ENCODE measurements around the gene KCNJ13. TPM values are rescaled to one million over a fixed set of nuclear protein-coding genes. Genes with fewer than 3 reads are reported as not detected.

Gene KCNJ13
- total RNA-seq, 4 donors from 2014 or later, result not detected

GRCh38 chr2:232723027-232723426 lies 53.3 kb downstream of the KCNJ13 start:
- no peak for TF ChIP-seq CTCF (IDR thresholded peaks at IDR 0.05; ENCODE audit: low read depth)

DNA sequence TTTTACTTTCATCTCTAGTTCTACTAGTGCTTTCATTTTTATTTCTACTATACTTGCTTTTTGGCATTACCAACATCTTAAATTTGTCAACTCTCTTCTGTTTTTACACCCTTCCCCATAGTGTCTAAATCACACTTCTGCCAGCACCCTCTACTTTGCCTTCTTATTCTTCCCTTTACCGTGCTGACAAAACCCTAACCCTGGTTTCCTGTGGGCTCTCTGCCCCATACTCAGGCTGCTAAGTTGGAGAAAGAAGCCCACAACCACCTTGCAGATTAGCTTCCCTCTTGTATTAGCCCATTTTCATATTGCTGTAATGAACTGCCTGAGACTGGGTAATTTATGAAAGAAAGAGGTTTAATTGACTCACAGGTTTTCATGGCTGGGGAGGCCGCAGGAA lies 54.5 kb downstream of the KCNJ13 start:
- no peak for TF ChIP-seq CTCF (IDR thresholded peaks at IDR 0.05; ENCODE audit: low read depth)

DNA sequence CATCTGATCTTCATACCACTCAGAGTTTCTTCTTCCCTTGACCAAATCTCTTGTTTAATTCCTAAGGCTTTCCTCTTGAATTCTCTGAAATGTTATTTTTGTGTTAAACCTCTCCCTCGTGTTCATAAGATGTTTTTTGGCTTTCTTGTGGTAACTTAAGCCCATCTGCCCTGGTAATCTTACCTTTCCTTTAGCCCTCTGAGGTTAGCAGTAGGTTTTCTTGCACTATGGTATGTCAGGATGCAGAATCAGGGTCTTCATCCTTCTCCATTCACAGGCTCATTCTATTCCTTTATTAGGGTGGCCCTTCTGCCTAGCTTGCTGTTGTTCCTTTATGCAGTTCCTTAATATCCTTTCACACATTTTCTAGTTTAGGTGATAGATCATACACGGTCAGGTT lies 55.1 kb downstream of the KCNJ13 start:
- no peak for TF ChIP-seq CTCF (IDR thresholded peaks at IDR 0.05; ENCODE audit: low read depth)

Small RNA genes lying within 50 kb of the gene (small RNA-seq; reads per million reads assigned to genes)
- gene RNU6-107P, result not detected

Other genes with a start within 250 kb of the KCNJ13 start
- gene CHRNG, start 236.9 kb downstream of the KCNJ13 start, total RNA-seq, result not detected
- gene TIGD1, start 226.0 kb downstream of the KCNJ13 start, total RNA-seq, result 1 to 10 TPM; 1.5 to 3.5 (median 2.2) TPM
- gene EIF4E2, start 225.9 kb downstream of the KCNJ13 start, total RNA-seq, result 10 to 100 TPM; 27.5 to 63.8 (median 35.0) TPM
- 10 to 100 TPM in 3 of 4 donors, 1 to 10 TPM in 1; 6.0 to 56.9 (median 25.8) TPM for gene EFHD1, start 143.0 kb downstream of the KCNJ13 start, total RNA-seq
- 10 to 100 TPM; 73.8 to 90.4 (median 82.6) TPM for gene GIGYF2, start 79.2 kb downstream of the KCNJ13 start, total RNA-seq
- gene SNORC, start 93.7 kb upstream of the KCNJ13 start, total RNA-seq, result under 1 TPM in 3 of 4 donors, not detected in 1; 0.17 to 0.57 (median 0.49) TPM
- 1 to 10 TPM in 1 of 4 donors, under 1 TPM in 2, not detected in 1; 0.16 to 1.3 (median 0.17) TPM for gene NGEF, start 236.7 kb upstream of the KCNJ13 start, total RNA-seq